Nephron progenitor cell (in vitro differentiated cells): ENCODE results near the gene C11orf98.
A peak's percentile ranks its signal among the peaks of the same experiment; 100 is the strongest.

ENCODE experiments used
- DNase-seq: peaks from one replicate; pipeline ENCODE4 v3.0.0; 2021
- H3K27ac Mint-ChIP-seq: 2 replicates; pipeline ENCODE4 v1.8.0; 2021; ENCODE audit warnings: mild to moderate bottlenecking, moderate library complexity, mixed read lengths
- H3K27me3 Mint-ChIP-seq: 2 replicates; pipeline ENCODE4 v1.8.0; 2021; ENCODE audit warnings: mild to moderate bottlenecking, low read depth, mixed read lengths; ENCODE audit not compliant: poor library complexity
- H3K36me3 Mint-ChIP-seq: 2 replicates; pipeline ENCODE4 v1.8.0; 2021; ENCODE audit warnings: low read depth, mixed read lengths
- H3K4me1 Mint-ChIP-seq: 2 replicates; pipeline ENCODE4 v1.8.0; 2021; ENCODE audit warnings: mixed read lengths
- H3K4me3 Mint-ChIP-seq: 2 replicates; pipeline ENCODE4 v1.8.0; 2021; ENCODE audit warnings: mild to moderate bottlenecking, moderate library complexity, mixed read lengths
- H3K9me3 Mint-ChIP-seq: 2 replicates; pipeline ENCODE4 v1.8.0; 2021; ENCODE audit warnings: mild to moderate bottlenecking, moderate library complexity, mixed read lengths
- CTCF ChIP-seq: fragments of 200-600 bp; sonication (generic); IDR thresholded peaks from 2 replicates; pipeline ENCODE4 v1.5.0; 2021; ENCODE audit warnings: antibody characterized with exemption

Gene C11orf98

GRCh38 chr11:62666259-62666926, 1.4 kb upstream of the C11orf98 start:
- H3K27ac Mint-ChIP-seq: peak overlapping the region; percentile 19

GRCh38 chr11:62665599-62666258, 719 bp upstream of the C11orf98 start:
- H3K9me3 Mint-ChIP-seq: no peaks in the 10 kb centered on the region
- no peaks in the 10 kb centered on the region for H3K27me3 Mint-ChIP-seq
- no peak for DNase-seq
- peak overlapping the region; percentile 98 for H3K4me3 Mint-ChIP-seq
- H3K27ac Mint-ChIP-seq: peak overlapping the region; percentile 99
- H3K36me3 Mint-ChIP-seq: peaks cover 29% of the 10 kb centered on the region
- no peak for TF ChIP-seq CTCF
- H3K4me1 Mint-ChIP-seq: peaks cover 30% of the 10 kb centered on the region

More at GRCh38 chr11:62666259-62666926, 1.4 kb upstream of the C11orf98 start:
- H3K9me3 Mint-ChIP-seq: no peaks in the 10 kb centered on the region
- no peak for TF ChIP-seq CTCF
- H3K27me3 Mint-ChIP-seq: no peaks in the 10 kb centered on the region
- H3K36me3 Mint-ChIP-seq: peaks cover 27% of the 10 kb centered on the region
- H3K4me3 Mint-ChIP-seq: peak overlapping the region; percentile 98
- DNase-seq: no peak
- peaks cover 37% of the 10 kb centered on the region for H3K4me1 Mint-ChIP-seq

- Mint-ChIP-seq H3K27me3 (no peaks in the 10 kb centered on the region), H3K36me3 (peaks cover 28% of the 10 kb centered on the region), H3K4me3 (peak overlapping the region; percentile 98), H3K9me3 (no peaks in the 10 kb centered on the region), H3K4me1 (peaks cover 24% of the 10 kb centered on the region), H3K27ac (peak overlapping the region; percentile 99)
- DNase-seq: peak; percentile 72
- no peak for TF ChIP-seq CTCF
Measured at GRCh38 chr11:62664405-62665074, 470 bp downstream of the C11orf98 start.

DNA sequence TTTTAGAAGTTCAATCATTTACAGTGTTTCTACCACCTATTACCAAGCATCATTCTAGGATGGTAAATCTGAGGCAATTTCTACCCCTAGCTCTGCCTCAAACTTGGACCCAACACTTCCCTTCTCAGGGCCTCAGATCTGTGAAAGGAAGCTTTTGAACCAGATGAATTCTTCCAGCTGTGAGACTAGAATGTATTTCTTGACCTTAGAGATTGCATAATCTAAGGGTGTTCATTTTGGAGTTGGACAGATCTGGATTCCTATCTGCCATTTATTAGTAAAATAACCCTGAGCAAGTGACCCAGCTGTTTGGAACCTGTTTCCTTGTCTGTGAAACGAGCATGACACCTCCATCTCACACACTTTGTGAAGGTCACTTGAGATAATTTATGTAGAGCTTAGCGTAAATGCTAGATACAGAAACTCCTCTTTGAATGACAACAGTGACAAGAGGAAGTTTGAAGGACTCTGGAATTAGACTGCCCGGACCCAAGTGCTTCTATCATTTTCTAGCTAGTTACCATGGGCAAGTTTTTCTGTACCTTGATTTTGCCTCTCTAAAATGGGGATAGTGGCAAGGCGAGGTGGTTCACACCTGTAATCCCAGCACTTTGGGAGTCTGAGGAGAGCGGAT, 8.1 kb downstream of the C11orf98 start:
- peaks cover 4% of the 10 kb centered on the region for H3K36me3 Mint-ChIP-seq
- no peak for DNase-seq
- H3K27me3 Mint-ChIP-seq: peaks cover 7% of the 10 kb centered on the region
- H3K27ac Mint-ChIP-seq: no peak overlapping the region
- H3K4me1 Mint-ChIP-seq: peaks cover 14% of the 10 kb centered on the region
- TF ChIP-seq CTCF: no peak
- H3K9me3 Mint-ChIP-seq: no peaks in the 10 kb centered on the region
- no peak overlapping the region for H3K4me3 Mint-ChIP-seq

GRCh38 chr11:62654297-62654696, 10.7 kb downstream of the C11orf98 start:
- DNase-seq: no peak
- H3K27ac Mint-ChIP-seq: peak overlapping the region; percentile 77
- H3K36me3 Mint-ChIP-seq: peaks cover 5% of the 10 kb centered on the region
- H3K9me3 Mint-ChIP-seq: no peaks in the 10 kb centered on the region
- peaks cover 7% of the 10 kb centered on the region for H3K27me3 Mint-ChIP-seq
- peaks cover 17% of the 10 kb centered on the region for H3K4me1 Mint-ChIP-seq
- peak overlapping the region; percentile 52 for H3K4me3 Mint-ChIP-seq
- TF ChIP-seq CTCF: no peak
